Kasumi-1 (cell line): ENCODE measurements around the gene TGFBR2.

Experiments
- DNase-seq, 2 experiments: peaks; one replicate each; lab custom pipeline; 2025; lab: John Stamatoyannopoulos, UW

The TGFBR2 gene

DNA sequence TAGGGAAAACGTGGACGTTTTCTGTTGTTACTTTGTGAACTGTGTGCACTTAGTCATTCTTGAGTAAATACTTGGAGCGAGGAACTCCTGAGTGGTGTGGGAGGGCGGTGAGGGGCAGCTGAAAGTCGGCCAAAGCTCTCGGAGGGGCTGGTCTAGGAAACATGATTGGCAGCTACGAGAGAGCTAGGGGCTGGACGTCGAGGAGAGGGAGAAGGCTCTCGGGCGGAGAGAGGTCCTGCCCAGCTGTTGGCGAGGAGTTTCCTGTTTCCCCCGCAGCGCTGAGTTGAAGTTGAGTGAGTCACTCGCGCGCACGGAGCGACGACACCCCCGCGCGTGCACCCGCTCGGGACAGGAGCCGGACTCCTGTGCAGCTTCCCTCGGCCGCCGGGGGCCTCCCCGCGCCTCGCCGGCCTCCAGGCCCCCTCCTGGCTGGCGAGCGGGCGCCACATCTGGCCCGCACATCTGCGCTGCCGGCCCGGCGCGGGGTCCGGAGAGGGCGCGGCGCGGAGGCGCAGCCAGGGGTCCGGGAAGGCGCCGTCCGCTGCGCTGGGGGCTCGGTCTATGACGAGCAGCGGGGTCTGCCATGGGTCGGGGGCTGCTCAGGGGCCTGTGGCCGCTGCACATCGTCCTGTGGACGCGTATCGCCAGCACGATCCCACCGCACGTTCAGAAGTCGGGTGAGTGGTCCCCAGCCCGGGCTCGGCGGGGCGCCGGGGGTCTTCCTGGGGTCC lies at the start of gene TGFBR2:
Gene TGFBR2, plus strand, starts transcription at position 301 of the 731 bp plus-strand sequence. Its CDS starts 283 bp downstream, at position 584.
- DNase-seq: peak; percentile 96 to 97

- DNase-seq: no peak
These were observed 48.6 kb upstream of the TGFBR2 start for GRCh38 chr3:30557746-30558303.

GRCh38 chr3:30563956-30564355 lies 42.4 kb upstream of the TGFBR2 start:
- no peak for DNase-seq

DNA sequence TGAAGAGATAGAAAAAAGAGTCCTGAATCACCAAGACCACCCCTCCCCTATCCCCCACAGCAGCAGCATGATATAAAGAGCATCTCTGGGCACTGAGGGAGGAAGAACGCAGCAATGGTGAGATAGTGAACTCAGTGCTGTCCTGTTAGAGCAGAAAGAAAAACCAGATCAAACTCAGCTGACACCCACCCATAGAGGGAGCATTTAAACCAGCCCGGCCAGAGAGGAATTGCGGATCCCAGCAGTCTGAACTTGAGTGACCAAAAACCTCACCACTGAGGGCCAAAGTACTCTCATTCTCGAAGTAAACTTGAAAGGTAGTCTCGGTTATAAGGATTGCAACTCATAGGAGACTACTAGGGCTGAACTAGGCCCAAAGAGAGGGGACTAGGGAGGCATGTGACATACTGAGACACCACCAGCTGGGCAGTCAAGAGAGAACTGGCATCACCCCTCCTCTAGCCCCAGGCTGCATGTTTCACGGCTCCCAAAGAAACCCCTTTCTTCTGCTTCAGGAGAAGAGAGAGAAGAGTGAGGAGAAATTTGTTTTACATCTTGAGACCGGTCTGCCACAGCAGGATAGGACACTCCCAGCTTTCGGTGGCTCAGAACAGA lies 39.2 kb upstream of the TGFBR2 start:
- DNase-seq: no peak

DNA sequence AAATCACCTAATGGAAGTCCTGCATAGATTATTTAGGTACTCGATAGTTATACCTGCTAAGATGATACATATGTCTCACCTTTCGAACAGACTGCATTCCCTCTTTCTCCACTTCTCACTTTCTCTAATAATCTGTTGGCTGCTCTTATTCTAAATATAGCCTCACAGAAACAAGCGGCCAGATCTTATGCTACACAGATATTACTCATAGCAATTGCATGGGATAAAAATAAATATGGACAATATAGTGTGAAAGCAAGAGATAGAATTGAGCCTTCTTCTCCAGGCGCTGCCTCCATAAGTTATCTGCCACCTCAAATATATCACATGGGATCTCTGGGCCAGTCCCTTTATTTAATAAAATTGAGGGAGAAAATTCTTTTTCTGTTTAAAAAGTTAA lies 29.5 kb upstream of the TGFBR2 start:
- no peak for DNase-seq

GRCh38 chr3:30577788-30578187 lies 28.6 kb upstream of the TGFBR2 start:
- DNase-seq: no peak

- DNase-seq: no peak
These were observed 27.9 kb upstream of the TGFBR2 start for GRCh38 chr3:30578479-30578878.

- no peak for DNase-seq
These were observed 27.3 kb upstream of the TGFBR2 start for GRCh38 chr3:30578986-30579579.

DNA sequence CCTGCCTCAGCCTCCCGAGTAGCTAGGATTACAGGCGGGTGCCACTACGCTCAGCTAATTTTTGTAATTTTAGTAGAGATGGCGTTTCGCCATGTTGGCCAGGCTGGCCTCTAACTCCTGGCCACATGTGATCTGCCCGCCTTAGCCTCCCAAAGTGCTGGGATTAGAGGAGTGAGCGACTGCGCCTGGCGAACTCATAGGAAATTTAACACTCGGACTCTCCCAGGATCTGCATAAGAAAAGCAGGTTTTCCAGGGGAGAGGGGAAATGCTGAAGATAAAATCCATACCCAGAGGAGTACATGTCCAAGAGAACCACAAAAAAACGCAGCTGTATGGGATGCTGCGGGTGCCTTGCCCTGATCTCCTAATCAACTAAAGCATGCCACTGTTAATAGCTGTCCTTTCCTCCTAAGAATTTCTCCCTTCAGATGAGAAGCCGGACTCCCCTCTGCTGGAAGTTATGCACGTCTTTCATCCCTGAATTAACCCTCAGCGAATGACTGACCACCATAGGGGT lies 25.3 kb upstream of the TGFBR2 start:
- DNase-seq: no peak

GRCh38 chr3:30581982-30582381 lies 24.4 kb upstream of the TGFBR2 start:
- no peak for DNase-seq

GRCh38 chr3:30583973-30584372 lies 22.4 kb upstream of the TGFBR2 start:
- DNase-seq: no peak

GRCh38 chr3:30585654-30586053 lies 20.7 kb upstream of the TGFBR2 start:
- DNase-seq: no peak

- peak; percentile 9 to 11 for DNase-seq
These were observed 20.1 kb upstream of the TGFBR2 start for GRCh38 chr3:30586096-30586805.

DNA sequence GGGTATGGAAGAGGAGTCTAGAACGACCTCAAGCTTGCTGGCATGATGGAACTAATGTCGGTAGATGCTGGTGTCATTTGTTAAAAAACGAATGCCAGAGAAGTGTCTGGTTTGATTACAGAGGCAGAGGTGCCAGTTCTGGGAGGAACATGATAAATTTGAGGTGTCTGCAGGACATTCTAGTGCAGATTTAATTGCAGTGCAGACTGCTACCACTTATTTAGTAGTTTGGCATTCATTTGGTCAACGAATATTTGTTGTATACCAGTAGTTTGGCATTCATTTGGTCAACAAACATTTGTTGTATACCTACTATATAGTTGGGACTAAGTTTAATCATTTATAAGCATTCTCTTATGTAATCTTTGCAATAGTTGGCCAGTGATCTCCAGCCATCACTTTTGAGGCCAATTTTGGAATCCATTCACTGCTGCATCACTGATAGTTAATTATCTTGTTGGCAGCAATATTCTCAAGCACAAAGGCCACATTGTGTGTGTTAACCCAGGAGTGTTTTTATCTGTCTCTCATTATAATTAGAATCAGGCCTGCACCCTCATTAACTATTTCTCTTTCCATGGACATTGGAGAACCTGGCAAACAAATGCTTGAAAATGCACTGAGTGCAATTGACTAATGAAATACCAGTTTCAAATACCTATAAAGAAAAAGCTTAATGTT lies 19.5 kb upstream of the TGFBR2 start:
- DNase-seq: no peak

GRCh38 chr3:30587904-30588303 lies 18.5 kb upstream of the TGFBR2 start:
- no peak for DNase-seq

GRCh38 chr3:30596152-30596551 lies 10.2 kb upstream of the TGFBR2 start:
- no peak for DNase-seq

DNA sequence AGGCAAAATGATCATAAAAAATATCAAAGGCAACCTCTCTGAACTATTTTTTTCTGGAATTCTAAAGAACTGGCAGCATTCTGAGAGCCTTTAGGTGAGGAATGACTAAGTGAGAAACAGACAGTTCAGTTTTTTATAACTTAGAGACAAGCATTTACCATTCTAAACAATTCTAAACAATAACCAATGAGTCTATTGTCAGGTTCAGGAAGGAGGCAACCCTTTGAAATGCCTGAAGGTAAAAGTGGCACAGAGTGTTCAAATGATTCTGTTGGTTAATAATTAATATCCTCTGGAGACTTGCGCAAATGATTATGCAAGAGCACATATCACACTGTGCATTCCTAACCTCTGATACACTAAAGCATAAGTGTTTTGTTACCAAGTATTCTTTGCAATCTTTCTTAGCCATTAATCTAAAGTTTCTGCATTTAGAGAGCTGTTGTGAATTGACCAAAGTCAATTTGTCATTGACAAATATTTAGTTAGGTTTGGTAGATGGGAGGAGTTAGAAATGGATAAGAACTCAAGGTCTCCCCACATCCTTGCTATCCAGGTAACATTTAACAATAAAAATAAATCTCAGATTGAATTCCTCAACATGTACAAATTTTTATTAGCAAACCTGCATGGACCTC lies 9.2 kb upstream of the TGFBR2 start:
- DNase-seq: no peak

- no peak for DNase-seq
These were observed 8.6 kb upstream of the TGFBR2 start for GRCh38 chr3:30597769-30598134.

DNA sequence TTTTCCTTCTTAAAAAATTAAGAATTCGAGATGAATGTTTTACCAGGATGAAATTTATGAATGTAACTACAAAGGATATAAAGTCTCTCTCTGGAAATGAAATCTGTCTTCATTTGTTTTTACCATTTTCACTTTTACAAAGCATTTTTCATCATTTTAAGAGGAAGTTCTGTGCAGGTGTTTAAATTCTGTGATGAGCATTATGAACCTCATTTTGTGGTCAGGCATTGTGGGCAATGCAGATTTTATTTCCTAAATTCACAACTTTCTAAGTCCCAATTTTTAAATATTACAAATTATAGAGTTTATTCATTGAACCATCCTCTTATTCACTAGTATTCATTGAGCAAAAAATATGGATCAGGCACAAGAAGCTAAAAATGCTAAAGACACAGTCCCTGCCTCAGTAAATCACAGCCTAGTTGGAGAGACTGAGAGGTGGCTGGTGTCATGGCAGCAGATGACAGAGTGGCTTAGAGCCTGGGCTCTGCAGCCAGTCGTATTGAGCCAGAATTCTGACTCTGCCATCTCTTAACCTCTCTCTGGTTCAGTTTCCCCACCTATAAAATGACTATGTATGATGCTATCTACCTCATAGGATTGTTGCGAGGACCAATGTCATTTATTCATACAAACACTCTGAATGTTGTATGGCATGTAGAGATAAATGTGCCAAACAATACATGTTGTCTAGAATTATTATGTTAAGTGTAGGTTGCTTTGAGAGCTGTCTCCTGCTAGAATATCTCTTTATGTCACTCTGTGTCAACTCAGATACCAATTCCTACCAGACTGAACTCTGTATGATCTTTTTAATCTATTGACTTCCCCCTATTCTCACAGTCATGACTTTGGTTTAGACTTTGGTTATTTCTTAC lies 7.5 kb upstream of the TGFBR2 start:
- DNase-seq: no peak

- DNase-seq: no peak
These were observed 5.8 kb upstream of the TGFBR2 start for GRCh38 chr3:30600572-30600971.
